ENCODE measurements around the gene STAC3.
A peak's percentile ranks its signal among the peaks of the same experiment; 100 is the strongest.

The STAC3 gene

GRCh38 chr12:57220770-57221168 is 30.2 kb downstream of the STAC3 start (continued):
- TF ChIP-seq PRDM2 (tag by site-specific recombination; IDR thresholded peaks at IDR 0.05; ENCODE audit: borderline replicate concordance) (0 out of 2 replicates have a peak, but pooled peaks have one; percentile 51), YY2 (tag by site-specific recombination; IDR thresholded peaks at IDR 0.05) (peak; percentile 55), PRDM1 (tag by site-specific recombination; IDR thresholded peaks at IDR 0.05) (no peak), ZSCAN18 (tag by site-specific recombination; IDR thresholded peaks at IDR 0.05) (no peak), ZNF248 (tag by site-specific recombination; IDR thresholded peaks at IDR 0.05) (no peak), ZNF580 (tag by site-specific recombination; IDR thresholded peaks at IDR 0.05) (no peak), ZNF837 (tag by site-specific recombination; IDR thresholded peaks at IDR 0.05) (no peak), ZNF16 (tag by site-specific recombination; IDR thresholded peaks at IDR 0.05; ENCODE audit: low read depth) (no peak), ZNF433 (tag by site-specific recombination; IDR thresholded peaks at IDR 0.05; ENCODE audit: low read depth) (no peak), ZNF692 (tag by site-specific recombination; IDR thresholded peaks at IDR 0.05) (no peak), ZNF571 (tag by site-specific recombination; IDR thresholded peaks at IDR 0.05) (no peak), TSHZ1 (tag by site-specific recombination; IDR thresholded peaks at IDR 0.05; ENCODE audit: borderline replicate concordance) (no peak), ZNF140 (tag by site-specific recombination; IDR thresholded peaks at IDR 0.05) (no peak), KLF10 (tag by site-specific recombination; IDR thresholded peaks at IDR 0.05) (no peak), ZNF704 (tag by site-specific recombination; IDR thresholded peaks at IDR 0.05) (no peak), ZFP69B (tag by site-specific recombination; IDR thresholded peaks at IDR 0.05) (no peak), ZNF670 (tag by site-specific recombination; IDR thresholded peaks at IDR 0.05; ENCODE audit: low read depth) (no peak), ZNF366 (tag by site-specific recombination; conservative IDR thresholded peaks at IDR 0.05) (peak; percentile 73), RBAK (tag by site-specific recombination; IDR thresholded peaks at IDR 0.05) (no peak), REST (tag by site-specific recombination; IDR thresholded peaks at IDR 0.05) (no peak), TCF7L2 (IDR thresholded peaks at IDR 0.05; ENCODE audit: borderline replicate concordance, low read depth, low read length) (no peak)

Data from HEK293 (cell line).